ENCODE results near the gene PPP6R1.

PPP6R1 gene

DNA sequence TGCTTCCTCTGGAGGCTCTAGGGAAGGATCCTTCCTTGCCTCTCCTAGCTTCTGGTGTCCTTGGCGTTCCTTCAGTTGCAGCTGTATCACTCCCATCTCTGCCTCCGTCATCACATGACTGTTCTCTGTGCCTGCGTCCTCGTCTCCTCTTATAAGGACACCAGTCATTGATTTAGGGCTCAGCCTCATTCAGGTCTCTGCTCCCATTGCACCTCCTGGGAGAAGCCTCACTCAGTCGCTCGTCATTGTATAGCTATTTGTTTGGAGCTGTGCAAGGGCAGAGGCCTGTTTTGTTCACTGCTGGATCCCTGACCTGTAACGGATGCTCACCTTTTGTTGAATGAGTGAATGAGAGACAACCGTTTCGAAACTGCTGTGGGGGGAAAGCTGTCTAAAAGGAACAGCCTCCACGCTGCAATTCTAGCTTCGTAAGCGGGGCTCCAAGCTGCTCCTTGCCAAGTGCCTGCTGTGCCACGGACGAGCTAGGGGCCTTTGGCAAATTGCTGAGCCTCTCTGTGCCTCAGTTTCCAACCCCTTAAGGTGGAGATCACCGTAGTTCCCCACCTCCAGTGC lies 42.2 kb upstream of the PPP6R1 start:
- H3K18ac ChIP-seq (ENCODE audit: low read length) = no peak overlapping the region
- H3K4me1 ChIP-seq (ENCODE audit: control insufficient read depth, low read depth, low read length) = peaks cover 2% of the 10 kb centered on the region
- peak overlapping the region; percentile 86 for H3K56ac ChIP-seq (ENCODE audit: low read length)
- H3K79me1 ChIP-seq (ENCODE audit: low read length) = no peaks in the 10 kb centered on the region
- H3K27me3 ChIP-seq (ENCODE audit: insufficient read depth, low read length, poor library complexity) = no peaks in the 10 kb centered on the region
- no peak overlapping the region for H2AK5ac ChIP-seq (ENCODE audit: low read length)
- peaks cover 8% of the 10 kb centered on the region for H3K36me3 ChIP-seq (ENCODE audit: control insufficient read depth, insufficient read depth, low read length)
- H3K9ac ChIP-seq (ENCODE audit: low read length) = peak overlapping the region; percentile 68
- no peak overlapping the region for H4K5ac ChIP-seq (ENCODE audit: low read length)
- H3K4ac ChIP-seq (ENCODE audit: low read depth, low read length) = no peak overlapping the region
- no peak overlapping the region for H2BK120ac ChIP-seq (ENCODE audit: low read depth, low read length)
- H4K8ac ChIP-seq (ENCODE audit: low read depth, low read length) = no peak overlapping the region
- no CpG with 5 or more reads among the region's 15 CpGs for WGBS (ENCODE audit: extremely low coverage, insufficient coverage, low lambda C conversion rate)
- H2BK5ac ChIP-seq (ENCODE audit: low read length) = no peak overlapping the region
- DNase-seq = no peak
- no peaks in the 10 kb centered on the region for H3K79me2 ChIP-seq (ENCODE audit: control insufficient read depth, insufficient read depth, low read length)
- H3K4me3 ChIP-seq (ENCODE audit: low read length) = no peak overlapping the region
- H3K4me2 ChIP-seq (ENCODE audit: low read length) = no peak overlapping the region
- no peak overlapping the region for H2BK15ac ChIP-seq (replicated peaks; ENCODE audit: low read depth)
- no peak overlapping the region for H3K23ac ChIP-seq (ENCODE audit: low read length)
- no peak overlapping the region for H3K27ac ChIP-seq (ENCODE audit: low read depth, low read length)

DNA sequence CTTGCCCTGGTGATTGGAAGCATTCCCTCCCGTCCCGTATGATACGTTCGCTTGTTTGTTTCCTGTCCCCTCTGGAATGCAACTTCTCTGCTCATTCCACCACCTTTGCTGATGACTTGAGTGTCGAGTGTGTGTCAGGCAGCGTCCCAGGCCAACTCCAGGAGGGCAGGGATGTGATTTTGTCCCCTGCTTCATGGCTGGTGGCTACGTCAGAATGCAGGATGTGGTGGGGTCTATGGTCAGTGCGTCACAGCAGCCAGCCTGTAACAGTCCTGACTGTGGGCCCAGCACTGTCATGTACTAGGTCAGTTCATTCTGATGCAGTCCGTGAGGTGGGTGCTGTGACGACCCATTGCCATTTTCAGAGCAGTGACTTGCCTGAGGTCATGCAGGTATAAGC lies 41.2 kb upstream of the PPP6R1 start:
- no peak overlapping the region for H4K5ac ChIP-seq (ENCODE audit: low read length)
- no peak overlapping the region for H2BK15ac ChIP-seq (replicated peaks; ENCODE audit: low read depth)
- H4K8ac ChIP-seq (ENCODE audit: low read depth, low read length) = no peak overlapping the region
- H3K18ac ChIP-seq (ENCODE audit: low read length) = no peak overlapping the region
- no peak overlapping the region for H2BK5ac ChIP-seq (ENCODE audit: low read length)
- peaks cover 2% of the 10 kb centered on the region for H3K4me1 ChIP-seq (ENCODE audit: control insufficient read depth, low read depth, low read length)
- no peak overlapping the region for H3K23ac ChIP-seq (ENCODE audit: low read length)
- DNase-seq = no peak
- peaks cover 6% of the 10 kb centered on the region for H3K36me3 ChIP-seq (ENCODE audit: control insufficient read depth, insufficient read depth, low read length)
- H3K79me2 ChIP-seq (ENCODE audit: control insufficient read depth, insufficient read depth, low read length) = no peaks in the 10 kb centered on the region
- WGBS (ENCODE audit: extremely low coverage, insufficient coverage, low lambda C conversion rate) = no CpG with 5 or more reads among the region's 10 CpGs
- no peak overlapping the region for H3K4me2 ChIP-seq (ENCODE audit: low read length)
- H3K27ac ChIP-seq (ENCODE audit: low read depth, low read length) = no peak overlapping the region
- H3K4ac ChIP-seq (ENCODE audit: low read depth, low read length) = no peak overlapping the region
- no peak overlapping the region for H2AK5ac ChIP-seq (ENCODE audit: low read length)
- H3K79me1 ChIP-seq (ENCODE audit: low read length) = no peaks in the 10 kb centered on the region
- no peak overlapping the region for H3K4me3 ChIP-seq (ENCODE audit: low read length)
- no peaks in the 10 kb centered on the region for H3K27me3 ChIP-seq (ENCODE audit: insufficient read depth, low read length, poor library complexity)
- no peak overlapping the region for H3K56ac ChIP-seq (ENCODE audit: low read length)
- H3K9ac ChIP-seq (ENCODE audit: low read length) = no peak overlapping the region
- no peak overlapping the region for H2BK120ac ChIP-seq (ENCODE audit: low read depth, low read length)

DNA sequence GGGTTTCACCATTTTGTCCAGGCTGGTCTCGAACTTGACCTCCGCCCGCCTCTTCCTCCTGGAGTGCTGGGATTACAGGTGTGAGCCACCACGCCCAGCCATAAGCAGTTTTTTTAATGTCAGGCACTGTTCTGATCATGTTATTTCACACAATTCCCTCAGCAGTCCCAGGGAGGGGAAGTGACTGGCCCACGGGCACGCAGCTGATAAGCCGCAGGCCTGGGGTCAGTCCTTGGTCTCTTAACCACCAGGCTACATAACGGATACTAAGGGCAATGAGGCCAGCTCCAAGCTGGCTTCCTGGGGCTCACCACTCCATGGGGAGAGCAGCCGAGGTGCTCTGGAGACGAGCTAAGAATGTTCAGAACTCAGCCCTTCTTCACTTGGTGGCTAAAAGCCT lies 38.5 kb upstream of the PPP6R1 start:
- Histone ChIP-seq H3K23ac (ENCODE audit: low read length) (no peak overlapping the region), H3K18ac (ENCODE audit: low read length) (no peak overlapping the region), H4K5ac (ENCODE audit: low read length) (no peak overlapping the region), H3K9ac (ENCODE audit: low read length) (no peak overlapping the region), H3K79me1 (ENCODE audit: low read length) (no peaks in the 10 kb centered on the region), H3K4me2 (ENCODE audit: low read length) (no peak overlapping the region), H3K27me3 (ENCODE audit: insufficient read depth, low read length, poor library complexity) (no peaks in the 10 kb centered on the region), H3K79me2 (ENCODE audit: control insufficient read depth, insufficient read depth, low read length) (no peaks in the 10 kb centered on the region), H3K56ac (ENCODE audit: low read length) (no peak overlapping the region), H4K8ac (ENCODE audit: low read depth, low read length) (no peak overlapping the region), H2BK120ac (ENCODE audit: low read depth, low read length) (no peak overlapping the region), H3K4me1 (ENCODE audit: control insufficient read depth, low read depth, low read length) (peaks cover 2% of the 10 kb centered on the region), H2AK5ac (ENCODE audit: low read length) (no peak overlapping the region), H2BK15ac (replicated peaks; ENCODE audit: low read depth) (no peak overlapping the region), H3K4ac (ENCODE audit: low read depth, low read length) (no peak overlapping the region), H3K4me3 (ENCODE audit: low read length) (no peak overlapping the region), H2BK5ac (ENCODE audit: low read length) (no peak overlapping the region), H3K36me3 (ENCODE audit: control insufficient read depth, insufficient read depth, low read length) (no peaks in the 10 kb centered on the region), H3K27ac (ENCODE audit: low read depth, low read length) (no peak overlapping the region)
- no CpG with 5 or more reads among the region's 10 CpGs for WGBS (ENCODE audit: extremely low coverage, insufficient coverage, low lambda C conversion rate)
- no peak for DNase-seq

DNA sequence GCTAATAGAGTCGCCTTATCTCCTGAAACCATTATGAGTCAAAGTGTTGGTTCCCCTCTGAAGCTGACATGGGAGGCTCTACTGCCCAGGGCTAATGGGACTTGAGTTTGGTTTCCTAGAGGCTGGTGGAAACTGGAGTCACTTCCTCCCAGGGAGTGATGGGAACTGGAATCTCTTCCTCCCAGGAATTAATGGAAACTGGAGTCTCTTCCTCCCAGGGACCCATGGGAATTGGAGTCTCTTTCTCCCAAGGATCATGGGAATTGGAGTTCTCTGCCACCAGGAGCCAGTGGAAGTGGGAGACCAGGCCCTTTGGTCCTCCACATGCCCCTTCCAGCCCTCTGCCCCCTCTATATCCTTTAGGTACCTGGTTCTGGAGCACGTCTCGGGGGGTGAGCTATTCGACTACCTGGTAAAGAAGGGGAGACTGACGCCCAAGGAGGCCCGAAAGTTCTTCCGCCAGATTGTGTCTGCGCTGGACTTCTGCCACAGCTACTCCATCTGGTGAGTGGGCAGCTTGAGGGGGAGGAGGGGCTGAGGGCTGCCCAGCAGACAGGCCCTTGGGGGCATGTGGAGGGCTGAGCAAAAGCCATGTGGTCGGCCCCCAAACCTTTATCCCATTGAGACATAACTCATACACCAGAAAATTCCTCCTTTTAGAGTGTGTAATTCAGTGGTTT lies 30.4 kb upstream of the PPP6R1 start:
- peak; percentile 54 for DNase-seq
- H3K23ac ChIP-seq (ENCODE audit: low read length) = no peak overlapping the region
- no peak overlapping the region for H2BK5ac ChIP-seq (ENCODE audit: low read length)
- no peak overlapping the region for H3K4ac ChIP-seq (ENCODE audit: low read depth, low read length)
- no peaks in the 10 kb centered on the region for H3K4me1 ChIP-seq (ENCODE audit: control insufficient read depth, low read depth, low read length)
- H2BK15ac ChIP-seq (replicated peaks; ENCODE audit: low read depth) = no peak overlapping the region
- WGBS (ENCODE audit: extremely low coverage, insufficient coverage, low lambda C conversion rate) = no CpG with 5 or more reads among the region's 9 CpGs
- no peaks in the 10 kb centered on the region for H3K79me1 ChIP-seq (ENCODE audit: low read length)
- H4K8ac ChIP-seq (ENCODE audit: low read depth, low read length) = no peak overlapping the region
- H3K27ac ChIP-seq (ENCODE audit: low read depth, low read length) = no peak overlapping the region
- no peak overlapping the region for H3K56ac ChIP-seq (ENCODE audit: low read length)
- H3K4me3 ChIP-seq (ENCODE audit: low read length) = no peak overlapping the region
- H3K4me2 ChIP-seq (ENCODE audit: low read length) = no peak overlapping the region
- no peak overlapping the region for H2AK5ac ChIP-seq (ENCODE audit: low read length)
- H3K79me2 ChIP-seq (ENCODE audit: control insufficient read depth, insufficient read depth, low read length) = peaks cover 4% of the 10 kb centered on the region
- H3K18ac ChIP-seq (ENCODE audit: low read length) = no peak overlapping the region
- no peaks in the 10 kb centered on the region for H3K36me3 ChIP-seq (ENCODE audit: control insufficient read depth, insufficient read depth, low read length)
- H2BK120ac ChIP-seq (ENCODE audit: low read depth, low read length) = no peak overlapping the region
- H3K27me3 ChIP-seq (ENCODE audit: insufficient read depth, low read length, poor library complexity) = no peaks in the 10 kb centered on the region
- H3K9ac ChIP-seq (ENCODE audit: low read length) = no peak overlapping the region
- H4K5ac ChIP-seq (ENCODE audit: low read length) = no peak overlapping the region

DNA sequence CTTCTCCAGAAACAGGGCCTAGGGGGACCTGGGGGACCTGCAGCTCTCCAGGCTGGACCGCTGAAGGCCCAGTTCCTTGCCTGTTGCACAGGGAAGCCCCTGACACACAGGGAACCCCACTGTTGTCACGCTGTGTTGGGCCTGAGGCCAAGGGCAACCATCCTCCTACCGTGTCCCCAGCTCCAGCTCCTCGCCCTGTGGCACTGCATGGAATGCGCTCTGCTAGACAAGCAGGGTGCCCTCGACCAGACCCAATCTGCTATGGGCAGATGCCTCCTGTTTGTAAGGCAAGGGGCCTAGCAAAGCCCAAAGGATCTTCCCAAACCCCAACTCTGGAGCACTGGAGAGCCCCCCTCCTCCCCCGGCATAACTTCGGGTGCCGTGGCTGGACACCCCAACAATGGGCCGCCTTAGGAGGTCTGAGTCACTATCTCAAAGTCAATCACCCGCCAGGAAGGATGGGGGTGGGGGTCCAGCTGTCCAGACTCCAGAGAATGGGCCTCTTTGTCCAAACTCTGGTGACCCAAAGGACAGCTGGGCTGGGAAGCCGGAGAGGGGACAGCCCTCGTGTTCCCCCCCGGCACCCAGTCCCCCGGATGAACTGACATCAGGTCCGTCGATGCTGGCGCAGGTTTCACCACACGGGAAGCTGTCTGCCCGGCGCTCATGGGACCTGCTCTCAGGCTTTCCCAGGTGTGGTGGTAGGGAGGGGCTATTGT lies 28.7 kb upstream of the PPP6R1 start:
- Histone ChIP-seq H4K8ac (ENCODE audit: low read depth, low read length) (no peak overlapping the region), H2AK5ac (ENCODE audit: low read length) (no peak overlapping the region), H3K4me1 (ENCODE audit: control insufficient read depth, low read depth, low read length) (no peaks in the 10 kb centered on the region), H2BK5ac (ENCODE audit: low read length) (no peak overlapping the region), H2BK15ac (replicated peaks; ENCODE audit: low read depth) (no peak overlapping the region), H3K9ac (ENCODE audit: low read length) (no peak overlapping the region), H3K23ac (ENCODE audit: low read length) (no peak overlapping the region), H3K4me3 (ENCODE audit: low read length) (no peak overlapping the region), H4K5ac (ENCODE audit: low read length) (no peak overlapping the region), H3K4me2 (ENCODE audit: low read length) (no peak overlapping the region), H3K79me2 (ENCODE audit: control insufficient read depth, insufficient read depth, low read length) (peaks cover 4% of the 10 kb centered on the region), H3K18ac (ENCODE audit: low read length) (no peak overlapping the region), H2BK120ac (ENCODE audit: low read depth, low read length) (no peak overlapping the region), H3K27me3 (ENCODE audit: insufficient read depth, low read length, poor library complexity) (no peaks in the 10 kb centered on the region), H3K27ac (ENCODE audit: low read depth, low read length) (no peak overlapping the region), H3K4ac (ENCODE audit: low read depth, low read length) (no peak overlapping the region), H3K79me1 (ENCODE audit: low read length) (no peaks in the 10 kb centered on the region), H3K36me3 (ENCODE audit: control insufficient read depth, insufficient read depth, low read length) (no peaks in the 10 kb centered on the region), H3K56ac (ENCODE audit: low read length) (no peak overlapping the region)
- WGBS (ENCODE audit: extremely low coverage, insufficient coverage, low lambda C conversion rate) = no CpG with 5 or more reads among the region's 21 CpGs
- DNase-seq = no peak

All from mesendoderm (in vitro differentiated cells).